K562 (cell line): ENCODE measurements around the gene TRPC1. TPM values are rescaled to one million over a fixed set of nuclear protein-coding genes. Genes with fewer than 3 reads are reported as not detected.

Source experiments
- CBFA2T2 ChIP-seq: fragments of 450-650 bp; conservative IDR thresholded peaks from 2 replicates; pipeline ENCODE4 v1.6.1; 2017; ENCODE audit warnings: mild to moderate bottlenecking
- CTBP1 ChIP-seq: fragments of 450-650 bp; IDR thresholded peaks from 2 replicates; pipeline ENCODE4 v1.6.1; 2016; ENCODE audit warnings: borderline replicate concordance
- DNMT1 ChIP-seq: fragments of 450-650 bp; IDR thresholded peaks from 2 replicates; pipeline ENCODE4 v1.6.1; 2016; ENCODE audit warnings: antibody characterized with exemption, mild to moderate bottlenecking
- ETV6 ChIP-seq, 3 experiments: fragments of 150-350 bp in 1 of 3; sonication (generic) in 1 of 3; formaldehyde crosslinking in 1 of 3; IDR thresholded peaks; 2 replicates each; pipeline versions ENCODE4 v1.6.1 to v1.8.0; 2014 to 2022; ENCODE audit warnings: borderline replicate concordance in 2 of 3, low read depth in 2 of 3, antibody characterized with exemption in 1 of 3, low read length in 1 of 3, mild to moderate bottlenecking in 1 of 3, missing genetic modification reagents in 1 of 3
- FIP1L1 ChIP-seq: fragments of 200-400 bp; formaldehyde crosslinking; IDR thresholded peaks from 2 replicates; pipeline ENCODE4 v1.6.1; 2018; ENCODE audit warnings: mild to moderate bottlenecking, low read depth, low read length; ENCODE audit not compliant: poor library complexity, severe bottlenecking
- NFE2 ChIP-seq: IDR thresholded peaks from 2 replicates; pipeline ENCODE4 v1.6.1; 2014; ENCODE audit warnings: antibody characterized with exemption, low read depth
- RBM22 ChIP-seq: fragments of 200-400 bp; formaldehyde crosslinking; IDR thresholded peaks from 2 replicates; pipeline ENCODE4 v1.6.1; 2018; ENCODE audit warnings: low read length, low read depth; ENCODE audit not compliant: poor library complexity, severe bottlenecking
- SMAD3 ChIP-seq: fragments of 450-650 bp; formaldehyde crosslinking; conservative IDR thresholded peaks from 2 replicates; pipeline ENCODE4 v1.4.0; 2020; ENCODE audit warnings: mild to moderate bottlenecking
- SMAD4 ChIP-seq: fragments of 250-450 bp; sonication (Bioruptor Pico); conservative IDR thresholded peaks from 2 replicates; pipeline ENCODE4 v1.8.0; 2021; ENCODE audit warnings: inconsistent platforms, mild to moderate bottlenecking, moderate library complexity
- TAF9B ChIP-seq: fragments of 450-650 bp; IDR thresholded peaks from 2 replicates; pipeline ENCODE4 v1.6.1; 2018; ENCODE audit warnings: mild to moderate bottlenecking; ENCODE audit not compliant: partially characterized antibody
- ZBTB17 ChIP-seq: fragments of 450-650 bp; formaldehyde crosslinking; IDR thresholded peaks from 2 replicates; pipeline ENCODE4 v1.4.0; 2020; ENCODE audit warnings: mild to moderate bottlenecking
- ZNF174 ChIP-seq: fragments of 250-450 bp; sonication (Bioruptor Pico); IDR thresholded peaks from 2 replicates; pipeline ENCODE4 v1.4.0; 2020; ENCODE audit warnings: mild to moderate bottlenecking
- ZNF23 ChIP-seq: fragments of 250-450 bp; sonication (Bioruptor Pico); IDR thresholded peaks from 2 replicates; pipeline ENCODE4 v1.4.0; 2020; ENCODE audit warnings: mild to moderate bottlenecking
- polyA plus RNA-seq, 8 experiments: library from polyadenylated mRNA; depleted of rRNA in 4 of 8; stranded (reverse) in 5 of 8; unstranded in 3 of 8; fragments of >200 nt; fragmentation: Nextera tagmentation in 2 of 8; fragmentation: Illumina TruSeq in 1 of 8; extraction: Ambion mirVana in 2 of 8; extraction: Trizol in 1 of 8; gene quantifications; 2 replicates each; pipeline versions ENCODE4 v1.2.1 to v1.2.3, GENCODE V29; 2011 to 2014; ENCODE audit warnings: inconsistent platforms in 1 of 8, missing spikeins in 1 of 8
- total RNA-seq, 7 experiments: library from RNA; depleted of rRNA in 6 of 7; stranded (reverse); fragments of >200 nt in 6 of 7; fragmentation: Illumina TruSeq in 2 of 7; extraction: Trizol in 2 of 7; gene quantifications; 2 replicates each; pipeline versions ENCODE4 v1.2.1 to v1.2.3, GENCODE V29; 2011 to 2021; ENCODE audit warnings: low replicate concordance in 1 of 7
- TF ChIP-seq, protein P1 (sequence below): fragments of 250-450 bp; sonication (Bioruptor Pico); IDR thresholded peaks from 2 replicates; pipeline ENCODE4 v1.5.0; 2021; ENCODE audit warnings: mild to moderate bottlenecking, moderate library complexity
- TF ChIP-seq, protein P2 (sequence below): fragments of 450-650 bp; formaldehyde crosslinking; IDR thresholded peaks from 2 replicates; pipeline ENCODE4 v1.4.0; 2020; ENCODE audit warnings: mild to moderate bottlenecking, mixed read lengths
- TF ChIP-seq, protein P3 (sequence below): sonication (generic); formaldehyde crosslinking; IDR thresholded peaks from 2 replicates; pipeline ENCODE4 v1.4.0; 2020; ENCODE audit warnings: mild to moderate bottlenecking, missing genetic modification reagents
- TF ChIP-seq, protein P4 (sequence below), 2 experiments: fragments of 450-650 bp in 1 of 2; IDR thresholded peaks; 2 replicates each; pipeline ENCODE4 v1.6.1; 2011 to 2017; ENCODE audit warnings: low read depth in 2 of 2, antibody characterized with exemption in 1 of 2, borderline replicate concordance in 1 of 2, low read length in 1 of 2, mild to moderate bottlenecking in 1 of 2, mixed read lengths in 1 of 2; ENCODE audit not compliant: control insufficient read depth in 1 of 2

Gene TRPC1
- total and polyA plus RNA-seq, 9 of the 15 experiments (the other 6 are each of a cell fraction or from before 2014, with no cell fraction given): 1.4 to 6.5 (median 3.0) TPM

DNA sequence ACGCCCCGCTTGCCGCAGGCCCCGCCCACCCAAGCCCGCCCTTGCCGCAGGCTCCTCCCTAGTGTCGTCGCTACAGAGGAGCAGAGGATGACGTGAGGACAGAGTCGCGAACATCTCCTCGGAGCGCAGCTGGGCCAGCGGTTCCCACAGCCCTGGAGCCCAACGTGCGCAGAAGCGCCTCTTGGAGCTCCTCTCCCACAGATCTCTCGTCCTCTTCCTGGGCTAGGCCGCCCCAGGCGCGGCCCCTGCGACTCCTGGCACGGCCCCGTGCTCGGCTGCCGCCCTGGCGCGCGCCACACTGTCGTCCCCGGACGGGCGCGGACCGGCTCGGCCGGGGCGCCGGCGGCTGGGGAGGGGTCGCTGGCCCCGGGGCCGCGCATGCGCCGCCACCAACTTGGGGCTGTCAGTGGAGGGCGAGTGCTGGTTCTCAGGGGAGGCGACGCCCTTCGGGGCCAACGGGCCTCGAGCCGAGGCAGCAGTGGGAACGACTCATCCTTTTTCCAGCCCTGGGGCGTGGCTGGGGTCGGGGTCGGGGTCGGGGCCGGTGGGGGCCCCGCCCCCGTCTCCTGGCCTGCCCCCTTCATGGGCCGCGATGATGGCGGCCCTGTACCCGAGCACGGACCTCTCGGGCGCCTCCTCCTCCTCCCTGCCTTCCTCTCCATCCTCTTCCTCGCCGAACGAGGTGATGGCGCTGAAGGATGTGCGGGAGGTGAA is at the start of gene TRPC1 (continued):
- TF ChIP-seq, protein P1, sequence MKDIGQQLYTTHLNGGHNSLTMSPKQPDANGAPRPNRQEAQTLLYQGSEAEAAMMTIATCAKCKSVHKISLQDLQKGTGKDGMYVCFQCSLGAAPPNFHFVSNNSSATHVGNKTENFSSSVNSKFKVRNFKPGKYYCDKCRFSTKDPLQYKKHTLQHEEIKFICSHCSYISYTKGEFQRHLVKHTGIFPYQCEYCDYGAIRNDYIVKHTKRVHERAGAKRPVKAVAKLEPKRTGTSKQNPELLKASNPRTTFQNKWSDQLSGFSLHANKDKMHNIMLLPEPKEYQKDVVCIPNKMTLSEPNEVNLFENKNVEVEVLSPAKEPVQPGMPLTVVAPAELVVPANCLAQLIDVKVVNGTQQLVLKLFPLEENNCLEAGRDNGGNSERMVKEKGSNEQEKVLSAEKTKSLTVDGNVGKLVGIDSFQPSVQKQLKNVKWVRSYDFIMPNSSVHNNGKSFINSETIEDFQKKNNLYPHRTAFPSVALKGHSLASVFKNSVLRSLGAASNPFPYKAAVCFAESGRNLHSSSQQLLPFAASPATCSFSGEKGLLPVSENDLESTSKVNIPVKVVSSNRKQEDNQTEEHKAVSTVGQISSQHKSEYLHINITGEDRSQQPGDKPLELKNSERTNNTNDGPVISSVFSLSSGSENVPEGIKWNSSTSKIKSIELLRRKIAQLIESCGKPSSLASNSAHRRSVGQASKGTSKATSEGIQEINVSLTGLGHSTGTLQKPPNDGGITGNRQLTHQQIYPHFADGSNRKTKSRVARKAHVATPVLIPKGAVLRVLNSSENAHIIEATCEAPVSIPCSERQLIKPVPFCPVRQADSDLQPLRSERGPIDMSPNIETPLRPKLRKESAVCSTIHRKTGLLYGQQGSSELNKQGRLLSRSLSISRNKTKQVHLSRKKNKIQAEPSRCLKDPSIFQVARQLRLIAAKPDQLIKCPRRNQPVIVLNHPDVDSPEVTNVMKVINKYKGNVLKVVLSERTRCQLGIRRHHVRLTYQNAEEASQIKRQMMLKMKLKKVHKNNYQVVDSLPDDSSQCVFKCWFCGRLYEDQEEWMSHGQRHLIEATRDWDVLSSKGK (CRISPR knock-in tag): no peak
- TF ChIP-seq ZNF23 (CRISPR knock-in tag) (no peak), SMAD4 (CRISPR knock-in tag) (no peak; the same call in 1 of the 2 replicates), FIP1L1 (no peak), ETV6 (IDR thresholded peaks at IDR 0.05; ENCODE audit: borderline replicate concordance in 1 of 2, low read depth in 2 of 2, low read length in 1 of 2) (no peak), ETV6 (CRISPR knock-in tag; IDR thresholded peaks at IDR 0.05; ENCODE audit: borderline replicate concordance) (no peak), SMAD3 (CRISPR knock-in tag) (no peak), CTBP1 (no peak), ZBTB17 (no peak), TAF9B (no peak), DNMT1 (no peak), RBM22 (no peak), NFE2 (no peak), CBFA2T2 (no peak), ZNF174 (no peak)
- TF ChIP-seq, protein P2, sequence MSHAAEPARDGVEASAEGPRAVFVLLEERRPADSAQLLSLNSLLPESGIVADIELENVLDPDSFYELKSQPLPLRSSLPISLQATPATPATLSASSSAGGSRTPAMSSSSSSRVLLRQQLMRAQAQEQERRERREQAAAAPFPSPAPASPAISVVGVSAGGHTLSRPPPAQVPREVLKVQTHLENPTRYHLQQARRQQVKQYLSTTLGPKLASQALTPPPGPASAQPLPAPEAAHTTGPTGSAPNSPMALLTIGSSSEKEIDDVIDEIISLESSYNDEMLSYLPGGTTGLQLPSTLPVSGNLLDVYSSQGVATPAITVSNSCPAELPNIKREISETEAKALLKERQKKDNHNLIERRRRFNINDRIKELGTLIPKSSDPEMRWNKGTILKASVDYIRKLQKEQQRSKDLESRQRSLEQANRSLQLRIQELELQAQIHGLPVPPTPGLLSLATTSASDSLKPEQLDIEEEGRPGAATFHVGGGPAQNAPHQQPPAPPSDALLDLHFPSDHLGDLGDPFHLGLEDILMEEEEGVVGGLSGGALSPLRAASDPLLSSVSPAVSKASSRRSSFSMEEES (CRISPR knock-in tag): no peak
- TF ChIP-seq, protein P3, sequence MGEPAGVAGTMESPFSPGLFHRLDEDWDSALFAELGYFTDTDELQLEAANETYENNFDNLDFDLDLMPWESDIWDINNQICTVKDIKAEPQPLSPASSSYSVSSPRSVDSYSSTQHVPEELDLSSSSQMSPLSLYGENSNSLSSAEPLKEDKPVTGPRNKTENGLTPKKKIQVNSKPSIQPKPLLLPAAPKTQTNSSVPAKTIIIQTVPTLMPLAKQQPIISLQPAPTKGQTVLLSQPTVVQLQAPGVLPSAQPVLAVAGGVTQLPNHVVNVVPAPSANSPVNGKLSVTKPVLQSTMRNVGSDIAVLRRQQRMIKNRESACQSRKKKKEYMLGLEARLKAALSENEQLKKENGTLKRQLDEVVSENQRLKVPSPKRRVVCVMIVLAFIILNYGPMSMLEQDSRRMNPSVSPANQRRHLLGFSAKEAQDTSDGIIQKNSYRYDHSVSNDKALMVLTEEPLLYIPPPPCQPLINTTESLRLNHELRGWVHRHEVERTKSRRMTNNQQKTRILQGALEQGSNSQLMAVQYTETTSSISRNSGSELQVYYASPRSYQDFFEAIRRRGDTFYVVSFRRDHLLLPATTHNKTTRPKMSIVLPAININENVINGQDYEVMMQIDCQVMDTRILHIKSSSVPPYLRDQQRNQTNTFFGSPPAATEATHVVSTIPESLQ: no peak
- TF ChIP-seq, protein P4, sequence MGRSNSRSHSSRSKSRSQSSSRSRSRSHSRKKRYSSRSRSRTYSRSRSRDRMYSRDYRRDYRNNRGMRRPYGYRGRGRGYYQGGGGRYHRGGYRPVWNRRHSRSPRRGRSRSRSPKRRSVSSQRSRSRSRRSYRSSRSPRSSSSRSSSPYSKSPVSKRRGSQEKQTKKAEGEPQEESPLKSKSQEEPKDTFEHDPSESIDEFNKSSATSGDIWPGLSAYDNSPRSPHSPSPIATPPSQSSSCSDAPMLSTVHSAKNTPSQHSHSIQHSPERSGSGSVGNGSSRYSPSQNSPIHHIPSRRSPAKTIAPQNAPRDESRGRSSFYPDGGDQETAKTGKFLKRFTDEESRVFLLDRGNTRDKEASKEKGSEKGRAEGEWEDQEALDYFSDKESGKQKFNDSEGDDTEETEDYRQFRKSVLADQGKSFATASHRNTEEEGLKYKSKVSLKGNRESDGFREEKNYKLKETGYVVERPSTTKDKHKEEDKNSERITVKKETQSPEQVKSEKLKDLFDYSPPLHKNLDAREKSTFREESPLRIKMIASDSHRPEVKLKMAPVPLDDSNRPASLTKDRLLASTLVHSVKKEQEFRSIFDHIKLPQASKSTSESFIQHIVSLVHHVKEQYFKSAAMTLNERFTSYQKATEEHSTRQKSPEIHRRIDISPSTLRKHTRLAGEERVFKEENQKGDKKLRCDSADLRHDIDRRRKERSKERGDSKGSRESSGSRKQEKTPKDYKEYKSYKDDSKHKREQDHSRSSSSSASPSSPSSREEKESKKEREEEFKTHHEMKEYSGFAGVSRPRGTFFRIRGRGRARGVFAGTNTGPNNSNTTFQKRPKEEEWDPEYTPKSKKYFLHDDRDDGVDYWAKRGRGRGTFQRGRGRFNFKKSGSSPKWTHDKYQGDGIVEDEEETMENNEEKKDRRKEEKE (IDR thresholded peaks at IDR 0.05; ENCODE audit: borderline replicate concordance in 1 of 2, control insufficient read depth in 1 of 2, low read depth in 2 of 2, low read length in 1 of 2): no peak
